Adipocyte (in vitro differentiated cells): ENCODE measurements around the gene DCAF15.
A peak's percentile ranks its signal among the peaks of the same experiment; 100 is the strongest.

Source experiments
- DNase-seq: peaks from one replicate; pipeline ENCODE4 v3.0.0-alpha.2; 2015; ENCODE audit warnings: low read depth
- H3K27me3 ChIP-seq: replicated peaks from 2 replicates; pipeline ENCODE4 v1.7.0; 2013; ENCODE audit warnings: mild to moderate bottlenecking, low read length, moderate library complexity; ENCODE audit not compliant: control insufficient read depth, insufficient read depth
- H3K36me3 ChIP-seq: 2 replicates; pipeline ENCODE4 v1.7.0; 2013; ENCODE audit warnings: low read length, mild to moderate bottlenecking, moderate library complexity; ENCODE audit not compliant: control insufficient read depth, insufficient read depth, severe bottlenecking
- H3K4me1 ChIP-seq: 2 replicates; pipeline ENCODE4 v1.7.0; 2013; ENCODE audit warnings: mild to moderate bottlenecking, low read length, moderate library complexity; ENCODE audit not compliant: control insufficient read depth, insufficient read depth
- H3K4me3 ChIP-seq: 2 replicates; pipeline ENCODE4 v1.7.0; 2013; ENCODE audit warnings: mild to moderate bottlenecking, low read length, moderate library complexity
- H3K9ac ChIP-seq: 2 replicates; pipeline ENCODE4 v1.7.0; 2013; ENCODE audit warnings: mild to moderate bottlenecking, low read length, moderate library complexity
- H3K9me3 ChIP-seq: 2 replicates; pipeline ENCODE4 v1.7.0; 2013; ENCODE audit warnings: mild to moderate bottlenecking, low read length, moderate library complexity; ENCODE audit not compliant: control insufficient read depth

DCAF15 gene

DNA sequence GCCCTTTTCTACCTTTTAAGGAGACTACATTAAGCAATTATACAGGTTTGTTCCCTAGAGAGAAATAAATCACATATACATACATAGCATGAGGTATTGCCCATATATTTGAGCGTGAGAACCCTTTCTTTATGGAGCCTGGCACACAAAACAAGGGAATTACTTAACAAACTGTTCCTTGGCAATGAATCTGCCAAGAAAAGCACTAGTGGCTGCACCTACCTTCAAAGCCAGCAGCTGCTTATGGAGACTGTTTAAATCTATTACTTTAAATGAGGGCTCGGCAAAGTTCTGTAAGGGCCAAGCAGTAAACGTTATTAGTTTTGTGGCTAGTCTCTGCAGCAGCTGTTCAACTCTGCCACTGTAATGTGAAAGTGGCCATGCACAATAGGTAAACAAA lies 46.8 kb downstream of the DCAF15 start:
- Histone ChIP-seq H3K9me3 (peaks cover 10% of the 10 kb centered on the region), H3K36me3 (no peaks in the 10 kb centered on the region), H3K4me1 (peaks cover 11% of the 10 kb centered on the region), H3K9ac (no peak overlapping the region), H3K27me3 (no peaks in the 10 kb centered on the region), H3K4me3 (no peak overlapping the region)
- DNase-seq: no peak

GRCh38 chr19:14000691-14001375 lies 48.5 kb downstream of the DCAF15 start:
- peaks cover 10% of the 10 kb centered on the region for H3K9me3 ChIP-seq
- H3K4me3 ChIP-seq: no peak overlapping the region
- peaks cover 14% of the 10 kb centered on the region for H3K4me1 ChIP-seq
- H3K9ac ChIP-seq: no peak overlapping the region
- no peaks in the 10 kb centered on the region for H3K36me3 ChIP-seq
- H3K27me3 ChIP-seq: no peaks in the 10 kb centered on the region
- DNase-seq: no peak

DNA sequence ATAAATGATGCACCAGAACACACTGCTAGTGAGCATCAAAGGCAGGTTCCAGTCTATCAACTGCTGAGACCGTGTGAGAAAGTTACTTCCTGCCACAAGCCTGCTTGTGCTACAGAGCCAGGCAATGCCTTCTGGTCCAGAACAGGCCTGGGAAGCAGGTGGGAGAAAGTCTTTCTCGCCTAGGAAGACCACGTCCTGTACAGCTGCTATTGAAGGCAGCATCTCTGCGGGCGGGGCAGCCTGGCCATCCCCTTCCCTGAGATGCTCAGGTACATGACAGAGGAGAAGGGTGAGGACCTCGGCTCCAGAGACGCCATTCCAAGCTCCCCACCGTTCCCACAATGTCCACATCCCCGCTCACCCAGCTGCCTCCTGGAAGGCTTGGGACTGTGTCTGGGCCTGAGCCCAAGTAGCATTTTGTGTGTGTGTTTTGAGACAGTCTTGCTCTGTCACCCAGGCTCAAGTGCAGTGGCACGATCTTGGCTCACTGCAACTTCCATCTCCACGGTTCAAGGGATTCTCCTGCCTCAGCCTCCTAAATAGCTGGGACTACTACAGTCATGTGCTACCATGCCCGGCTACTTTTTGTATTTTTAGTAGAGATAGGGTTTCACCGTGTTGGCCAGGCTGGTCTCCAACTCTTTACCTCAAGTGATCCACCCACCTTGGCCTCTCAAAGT lies 50.4 kb downstream of the DCAF15 start:
- H3K36me3 ChIP-seq: no peaks in the 10 kb centered on the region
- peaks cover 17% of the 10 kb centered on the region for H3K4me1 ChIP-seq
- peaks cover 10% of the 10 kb centered on the region for H3K9me3 ChIP-seq
- DNase-seq: no peak
- H3K9ac ChIP-seq: no peak overlapping the region
- no peaks in the 10 kb centered on the region for H3K27me3 ChIP-seq
- H3K4me3 ChIP-seq: no peak overlapping the region

GRCh38 chr19:14003251-14004055 lies 51.1 kb downstream of the DCAF15 start:
- Histone ChIP-seq H3K4me3 (no peak overlapping the region), H3K27me3 (no peaks in the 10 kb centered on the region), H3K9me3 (peaks cover 9% of the 10 kb centered on the region), H3K9ac (no peak overlapping the region), H3K4me1 (peaks cover 17% of the 10 kb centered on the region), H3K36me3 (no peaks in the 10 kb centered on the region)
- no peak for DNase-seq

GRCh38 chr19:14004619-14005348 lies 52.5 kb downstream of the DCAF15 start:
- Histone ChIP-seq H3K4me3 (peak overlapping the region; percentile 27), H3K4me1 (peaks cover 17% of the 10 kb centered on the region), H3K27me3 (no peaks in the 10 kb centered on the region), H3K9ac (peak overlapping the region; percentile 50), H3K9me3 (no peaks in the 10 kb centered on the region), H3K36me3 (no peaks in the 10 kb centered on the region)
- DNase-seq: peak; percentile 10

- Histone ChIP-seq H3K36me3 (no peaks in the 10 kb centered on the region), H3K4me1 (peaks cover 17% of the 10 kb centered on the region), H3K9ac (peak overlapping the region; percentile 50), H3K9me3 (no peaks in the 10 kb centered on the region), H3K4me3 (peak overlapping the region; percentile 96), H3K27me3 (no peaks in the 10 kb centered on the region)
- DNase-seq: peak; percentile 95
Measured at GRCh38 chr19:14005349-14006084, 53.2 kb downstream of the DCAF15 start.

DNA sequence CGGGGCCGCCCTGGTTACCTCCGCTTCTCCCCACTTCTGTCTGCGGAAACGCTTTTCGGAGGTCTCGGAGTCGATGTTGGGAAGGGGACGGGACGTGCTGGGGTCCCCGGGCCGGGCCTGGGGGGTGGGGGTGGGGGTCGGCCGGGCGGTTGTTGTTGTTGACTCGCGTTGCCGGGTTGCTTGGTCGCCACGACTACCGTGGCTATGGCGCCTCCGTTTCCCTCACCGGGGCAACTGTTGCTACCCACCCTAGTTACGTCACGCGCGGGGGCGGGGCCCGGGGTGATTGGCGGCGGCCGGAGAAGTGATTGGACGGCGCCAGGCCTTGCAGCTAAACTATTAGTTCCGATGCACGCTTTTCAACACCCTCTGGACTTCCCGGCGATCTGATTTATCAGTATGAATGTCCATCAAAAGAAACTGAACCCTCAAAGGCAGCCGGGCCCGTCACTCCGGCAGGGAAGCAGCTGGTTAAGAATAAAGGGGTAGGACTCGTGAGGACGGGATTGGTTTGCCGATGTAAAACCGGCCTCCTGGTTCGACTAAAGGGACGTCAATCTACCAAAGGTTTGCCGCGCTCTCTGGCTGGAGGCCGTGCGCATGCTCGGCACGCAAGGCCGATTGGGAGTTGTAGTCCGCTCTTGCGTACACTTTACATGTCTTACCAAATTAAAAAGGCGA lies 53.9 kb downstream of the DCAF15 start, which contains the start of gene RFX1:
TSS of gene RFX1 (minus strand) at position 236 of the 681 bp plus-strand sequence. CDS start 12,477 bp downstream, outside the sequence.
- Histone ChIP-seq H3K27me3 (no peaks in the 10 kb centered on the region), H3K9me3 (no peaks in the 10 kb centered on the region), H3K4me1 (peaks cover 17% of the 10 kb centered on the region), H3K36me3 (no peaks in the 10 kb centered on the region), H3K9ac (peak within 1 kb of the TSS; percentile 95), H3K4me3 (peak within 1 kb of the TSS; percentile 96)
- peak; percentile 99 for DNase-seq

DNA sequence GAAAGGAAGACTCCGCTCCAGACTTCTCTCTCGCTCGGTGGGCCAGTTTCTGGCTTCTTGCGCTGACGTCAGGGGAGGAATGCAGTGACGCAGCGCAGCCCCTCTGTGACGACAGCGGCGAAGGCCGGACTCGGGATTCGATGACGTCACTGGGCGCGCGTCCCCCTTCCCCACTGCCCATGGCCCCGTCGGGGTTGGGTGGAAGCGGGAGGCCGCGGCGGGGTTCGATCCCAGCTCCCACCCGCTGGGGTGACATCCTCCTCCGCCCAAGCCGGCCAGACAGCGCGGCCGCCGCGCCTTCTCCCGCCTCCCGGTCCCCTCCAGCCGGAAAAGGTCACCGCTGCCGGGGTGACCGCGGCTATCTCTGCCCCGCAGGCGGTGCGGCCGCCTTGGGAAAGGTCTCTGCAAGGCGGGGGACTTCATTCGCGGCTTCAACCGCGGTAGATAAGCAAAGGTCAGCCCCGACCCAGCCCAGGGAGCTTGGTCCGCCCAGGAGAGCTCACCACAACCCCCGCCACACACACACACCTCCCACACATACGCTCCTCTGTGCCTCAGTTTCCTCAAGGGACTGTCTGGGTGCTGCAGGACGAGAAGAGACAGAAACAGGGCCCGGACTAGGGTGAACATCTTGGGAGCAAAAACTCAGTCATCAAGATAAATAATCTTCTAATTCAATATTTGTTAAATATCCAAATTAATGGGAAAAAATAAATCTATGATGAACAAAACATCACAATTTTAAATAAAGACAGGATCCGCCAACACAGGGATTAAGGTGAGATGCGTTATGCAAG lies 54.7 kb downstream of the DCAF15 start:
- H3K9me3 ChIP-seq: no peaks in the 10 kb centered on the region
- H3K9ac ChIP-seq: peak overlapping the region; percentile 95
- H3K36me3 ChIP-seq: no peaks in the 10 kb centered on the region
- peak; percentile 95 for DNase-seq
- H3K4me3 ChIP-seq: peak overlapping the region; percentile 96
- H3K27me3 ChIP-seq: no peaks in the 10 kb centered on the region
- H3K4me1 ChIP-seq: peaks cover 17% of the 10 kb centered on the region
